Stimulated activated CD4-positive, alpha-beta T cell treated with anti-CD3 and anti-CD28 coated beads, Interleukin-15, amount 100 ng/mL, for 24 hours (primary cell): ENCODE data around the gene HIVEP2.

ENCODE experiments used
- DNase-seq: peaks from one replicate; pipeline ENCODE4 v3.0.0-alpha.2; 2020

Gene HIVEP2

DNA sequence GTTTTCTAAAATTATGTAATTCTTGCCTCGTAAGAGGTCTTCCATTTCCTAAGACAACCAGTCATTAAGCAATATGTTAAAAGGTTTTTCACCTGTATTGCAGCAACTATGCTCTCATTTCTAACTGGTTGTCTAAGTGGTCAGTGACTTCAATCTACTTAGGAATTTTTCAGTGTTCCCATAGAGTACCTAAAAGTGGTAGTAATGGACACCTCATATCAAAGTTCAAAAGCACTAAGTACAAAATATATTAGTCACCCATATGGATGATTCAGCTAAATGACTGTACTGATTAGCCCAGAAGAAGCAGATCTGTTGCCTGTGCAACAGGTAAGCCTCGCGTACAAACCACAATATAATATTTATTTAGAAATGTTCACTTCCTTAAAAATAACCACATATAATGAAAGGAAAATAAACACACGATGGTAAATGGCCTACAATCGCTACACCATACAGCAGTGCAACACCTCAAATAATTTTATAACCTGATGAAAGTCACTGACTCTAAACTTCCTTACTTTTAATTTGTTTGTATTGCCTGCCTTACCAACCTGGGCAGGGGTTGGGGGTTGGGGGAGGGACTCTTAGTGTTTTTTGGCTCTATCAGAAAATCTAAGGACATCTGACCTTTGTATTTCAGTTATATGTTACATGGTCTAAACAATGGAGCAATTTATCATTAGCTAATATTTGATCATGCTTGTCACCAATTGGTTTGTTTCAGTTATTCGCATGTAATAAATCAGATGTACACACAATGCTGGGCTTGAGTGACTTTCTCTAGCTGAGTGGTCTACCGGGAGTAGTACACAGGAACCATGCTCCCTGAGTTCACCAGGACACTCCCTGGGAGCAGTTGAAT is 105.9 kb downstream of the HIVEP2 start:
- DNase-seq = no peak

DNA sequence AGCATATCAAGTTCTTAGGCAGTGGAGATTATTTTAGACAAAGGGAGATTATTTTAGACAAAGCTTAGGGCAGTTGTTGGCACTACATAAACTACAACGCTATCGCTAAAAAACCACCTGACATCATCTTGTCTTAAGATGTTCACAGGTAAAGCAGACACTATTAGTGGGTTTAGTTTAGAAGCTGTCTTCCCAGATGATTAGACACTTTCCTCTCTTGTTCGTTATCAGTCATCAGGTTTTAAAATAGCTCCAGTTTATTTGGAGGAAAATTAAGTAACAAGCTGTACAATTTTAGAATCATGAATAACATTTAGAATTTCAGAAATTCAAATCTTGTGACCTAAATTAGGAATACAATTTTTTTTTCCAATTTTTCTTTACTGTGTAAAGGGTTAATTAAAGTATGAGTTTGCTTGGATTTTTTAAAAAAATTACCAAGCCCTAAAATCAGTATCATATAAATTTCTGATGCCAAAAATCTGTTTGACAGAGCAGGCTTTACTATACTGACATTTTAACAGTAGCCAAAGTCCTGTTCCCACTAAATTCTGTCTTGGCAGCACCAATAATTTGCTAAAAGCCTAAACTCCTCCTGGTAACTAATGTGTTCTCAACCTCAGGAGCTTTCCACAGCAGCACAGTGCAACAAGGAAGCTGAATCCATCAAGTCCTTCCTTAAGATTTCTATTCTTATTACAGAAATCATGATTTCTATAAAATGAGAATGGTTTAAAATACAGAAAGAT is 109.0 kb downstream of the HIVEP2 start:
- DNase-seq = no peak

DNA sequence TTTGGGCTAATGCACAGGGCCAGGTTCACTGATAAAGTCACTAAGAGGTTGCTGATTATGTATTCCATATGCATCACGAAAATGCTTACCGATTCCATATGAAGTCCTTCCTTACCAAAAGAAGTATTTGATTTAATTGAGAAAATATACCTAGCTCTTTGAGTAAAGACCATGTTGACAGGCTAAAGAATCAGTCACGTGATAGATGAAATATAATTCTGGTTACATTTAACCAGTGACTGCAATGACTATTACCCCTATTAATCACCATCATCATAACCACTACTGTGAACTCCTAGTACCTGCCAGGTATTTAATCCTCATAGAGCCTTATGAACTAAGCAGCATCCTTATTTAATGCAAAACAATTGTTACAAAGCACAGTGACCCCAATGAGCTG is 110.1 kb downstream of the HIVEP2 start:
- no peak for DNase-seq

DNA sequence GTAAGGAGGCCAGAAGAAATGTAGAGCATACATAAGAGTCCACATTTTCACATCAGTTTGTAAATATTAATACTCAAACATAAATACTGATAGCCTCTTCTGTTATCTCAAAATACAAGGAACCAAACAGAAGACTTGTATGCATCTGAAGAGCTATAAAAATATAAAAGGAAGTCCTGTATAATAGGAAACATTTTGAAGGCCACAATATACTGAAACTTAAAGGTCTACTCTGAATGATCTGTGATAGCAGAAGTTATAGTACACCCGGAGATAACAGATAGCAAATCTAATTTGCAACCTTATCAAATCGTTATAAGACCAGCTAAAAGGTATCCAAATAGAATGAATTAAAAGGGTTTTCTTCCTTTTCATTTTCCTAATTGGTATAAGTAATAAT is 111.2 kb downstream of the HIVEP2 start:
- no peak for DNase-seq

DNA sequence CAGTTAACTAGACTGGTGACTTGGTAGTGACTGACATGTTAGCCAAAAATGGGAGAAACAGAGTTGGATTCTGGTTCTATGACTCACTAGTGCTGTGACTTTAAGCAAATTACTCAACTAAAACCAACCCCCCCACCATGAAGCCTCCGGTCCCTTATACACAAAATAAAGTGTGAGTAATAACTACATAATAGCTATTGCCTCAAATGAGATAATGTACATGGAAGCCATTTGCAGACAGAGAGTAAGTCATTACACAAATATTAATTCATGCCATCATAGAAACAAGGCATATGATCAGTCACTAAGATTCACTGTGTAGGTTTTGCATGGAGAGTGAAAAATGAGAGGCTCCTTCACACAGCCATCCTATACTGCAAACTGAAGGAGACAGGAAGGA is 111.9 kb downstream of the HIVEP2 start:
- peak; percentile 57 for DNase-seq

DNA sequence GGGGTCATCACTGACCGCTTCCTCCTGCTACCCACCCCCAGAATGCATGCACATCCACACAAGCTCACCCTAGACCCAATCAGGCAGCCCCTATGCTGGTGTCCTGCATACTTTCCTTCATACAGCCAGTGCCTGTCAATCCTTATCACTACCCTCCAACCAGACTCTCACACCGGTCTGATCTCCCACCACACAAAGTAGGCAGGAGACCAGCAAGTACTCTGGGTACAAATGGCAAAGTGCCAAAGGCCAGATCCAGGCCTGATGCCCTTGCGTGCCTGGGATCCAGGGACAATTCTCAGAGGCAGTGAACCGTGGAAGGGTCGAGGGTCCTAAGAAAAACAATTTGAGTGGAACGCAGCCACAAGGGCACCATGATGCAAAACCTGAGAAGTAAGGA is 114.2 kb downstream of the HIVEP2 start:
- DNase-seq = no peak

DNA sequence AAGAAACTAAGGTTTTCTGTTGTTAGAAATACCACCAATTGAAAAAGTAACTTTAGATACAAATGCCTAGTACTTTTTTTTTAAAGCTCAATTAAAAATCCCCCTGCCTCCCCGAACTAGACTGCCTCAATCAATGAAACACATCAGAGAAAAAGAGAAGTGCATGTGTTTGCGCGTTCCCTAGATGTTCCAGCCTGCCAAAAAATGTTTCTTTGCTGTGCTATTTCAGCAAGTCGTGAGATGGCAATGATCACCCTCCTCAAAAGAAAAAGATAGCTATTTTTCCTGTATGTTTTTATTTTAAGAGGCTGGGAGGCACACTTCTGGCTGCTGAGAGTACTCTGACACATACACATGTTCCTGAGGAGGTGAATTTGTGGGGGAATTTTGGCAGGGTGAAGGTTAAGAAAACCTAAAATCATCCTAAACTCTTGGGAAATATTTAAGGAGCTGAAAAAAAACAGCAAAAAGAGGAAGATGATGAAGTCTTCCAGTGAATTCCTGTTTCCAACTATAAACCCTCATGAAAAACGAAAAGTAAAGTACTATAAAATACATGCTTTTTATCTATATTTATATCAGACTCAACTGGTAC is 114.8 kb downstream of the HIVEP2 start:
- DNase-seq = no peak

DNA sequence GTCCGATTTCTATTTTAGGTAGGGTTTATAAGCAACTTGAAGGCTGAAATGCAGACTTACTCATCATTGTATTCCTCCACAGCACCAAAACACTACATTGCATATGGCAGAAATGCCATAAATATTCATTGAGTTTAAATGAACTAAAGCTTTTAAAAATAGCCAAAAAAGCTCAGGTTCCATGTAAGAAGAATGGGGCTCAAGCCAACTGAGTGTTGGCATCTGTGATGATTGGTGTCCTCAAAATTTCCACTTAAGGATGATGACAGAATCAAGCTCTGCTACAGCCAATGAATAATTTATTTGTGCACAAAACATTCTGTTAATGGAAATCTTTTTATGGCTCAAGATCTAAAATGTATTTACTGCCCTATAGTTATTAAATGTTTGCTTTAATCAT is 115.4 kb downstream of the HIVEP2 start:
- DNase-seq = no peak

DNA sequence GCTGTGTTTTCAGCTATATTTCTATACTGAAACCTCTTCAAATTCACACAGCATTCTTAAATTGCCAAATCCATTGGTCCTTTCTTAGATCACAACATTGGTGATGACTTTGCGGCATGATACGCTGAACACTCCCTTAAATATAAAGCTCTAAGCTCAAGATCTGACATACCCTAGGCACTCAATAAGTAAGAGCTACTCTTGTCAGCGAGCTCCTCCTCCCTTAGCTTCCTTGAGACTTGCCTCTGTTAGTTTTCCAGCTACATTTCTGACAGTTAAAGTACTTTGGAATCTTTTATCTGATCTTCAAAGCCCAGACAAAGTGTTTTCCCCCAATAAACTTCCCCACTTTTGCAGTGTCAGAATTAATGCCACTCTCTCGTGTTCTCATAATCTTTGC is 117.0 kb downstream of the HIVEP2 start:
- DNase-seq = no peak

DNA sequence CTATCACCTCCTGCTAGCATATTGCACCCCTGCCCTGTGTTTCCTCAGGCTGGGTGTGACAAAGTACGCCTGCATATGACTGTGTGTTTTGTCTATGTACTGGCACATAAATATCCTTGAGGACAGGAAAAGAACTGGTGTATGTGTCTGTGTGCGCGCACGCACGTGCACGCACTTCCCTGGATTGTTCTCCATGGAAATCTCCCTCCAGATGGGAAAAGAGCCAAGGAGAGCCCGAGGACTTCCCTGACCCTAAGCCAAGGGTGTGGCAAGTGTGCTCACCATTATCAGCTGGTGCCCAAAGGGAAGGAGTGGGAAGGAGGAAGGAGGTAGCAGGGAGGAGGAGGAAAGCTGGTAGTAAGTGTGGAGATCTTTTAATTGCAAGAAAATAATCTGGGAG is 117.6 kb downstream of the HIVEP2 start:
- no peak for DNase-seq

DNA sequence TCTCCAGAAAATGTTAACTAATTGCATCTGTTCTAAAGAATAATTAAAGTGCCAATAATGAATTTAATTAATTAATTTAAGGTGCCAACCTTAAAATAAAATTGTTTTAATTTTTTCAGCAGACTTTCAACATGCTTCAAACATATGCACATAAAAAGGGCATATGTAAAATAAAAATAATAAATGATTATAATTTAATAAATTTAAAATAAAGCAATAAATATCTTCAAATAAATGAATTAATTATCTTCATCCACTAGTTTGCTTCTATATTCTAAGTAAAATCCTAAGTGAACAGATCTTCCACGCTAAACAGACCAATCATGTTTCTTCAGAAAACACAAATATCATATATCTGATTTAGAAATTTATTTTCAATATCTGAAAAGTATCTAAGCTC is 119.2 kb downstream of the HIVEP2 start:
- no peak for DNase-seq

DNA sequence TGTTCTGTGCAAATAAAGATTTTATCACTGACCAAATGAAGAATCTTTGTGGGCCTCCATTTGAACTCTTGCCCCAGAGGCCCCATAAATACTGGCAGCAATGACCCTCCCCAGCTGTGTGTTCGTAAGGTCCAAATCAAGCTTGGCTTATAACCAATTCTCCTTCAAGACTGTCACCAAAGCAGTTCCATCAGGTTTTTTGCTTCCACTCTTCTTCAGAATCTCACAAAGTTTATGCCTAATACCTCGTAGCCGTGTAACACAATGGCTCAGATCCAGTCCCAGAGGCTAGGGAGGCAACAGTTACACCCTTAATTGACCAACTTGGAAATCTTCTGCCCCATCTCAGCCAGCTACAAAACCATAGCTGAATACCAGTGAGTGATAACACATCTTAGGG is 120.5 kb downstream of the HIVEP2 start:
- no peak for DNase-seq

DNA sequence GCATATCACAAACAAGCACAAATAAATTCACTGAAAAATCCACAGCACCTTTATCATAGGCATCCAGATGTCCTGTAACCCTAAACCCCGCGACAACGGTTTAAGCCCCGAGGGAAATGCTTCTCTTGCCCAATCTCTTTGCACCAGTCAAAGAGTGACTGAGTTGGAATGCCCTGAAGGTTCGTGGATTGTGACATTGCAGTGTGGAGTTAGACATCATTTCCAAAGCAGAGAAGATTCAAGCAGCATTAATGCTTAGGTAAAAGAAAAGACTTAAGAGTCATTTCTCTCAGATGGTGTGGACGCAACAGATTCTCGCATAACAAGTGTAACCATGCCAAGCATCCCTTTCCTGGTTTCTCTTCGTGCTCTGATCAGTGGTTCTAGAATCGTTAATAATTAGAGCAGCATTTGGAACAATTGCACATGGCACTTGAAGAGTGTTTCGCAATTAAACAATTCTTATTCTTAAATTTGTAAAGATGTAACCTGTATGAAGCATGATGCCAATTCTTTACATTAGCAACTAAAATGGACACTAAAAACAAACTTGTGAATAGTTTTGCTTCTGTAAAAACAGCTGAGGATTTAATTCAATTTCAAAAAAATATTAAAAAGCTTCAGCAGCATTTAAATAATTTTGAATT is 121.6 kb downstream of the HIVEP2 start:
- no peak for DNase-seq

DNA sequence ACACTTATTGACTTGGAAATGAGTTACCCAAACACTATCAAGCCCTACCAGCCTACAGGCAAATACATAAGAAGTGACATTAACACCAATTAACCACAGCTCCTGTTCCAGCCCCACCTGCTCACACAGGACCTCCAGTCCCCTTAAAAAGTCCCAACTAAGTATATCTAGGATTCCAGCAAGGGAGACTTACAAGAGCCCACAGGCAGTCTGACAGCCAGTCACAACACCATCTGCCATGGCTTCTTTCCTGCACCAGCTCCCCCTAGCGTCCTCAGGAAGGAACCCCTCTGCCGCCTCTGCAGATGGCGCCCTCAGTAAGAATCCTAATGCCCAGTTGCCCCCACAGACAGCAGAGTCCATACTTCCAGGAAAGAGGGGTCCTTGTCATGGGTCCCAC is 122.1 kb downstream of the HIVEP2 start:
- peak; percentile 52 for DNase-seq

DNA sequence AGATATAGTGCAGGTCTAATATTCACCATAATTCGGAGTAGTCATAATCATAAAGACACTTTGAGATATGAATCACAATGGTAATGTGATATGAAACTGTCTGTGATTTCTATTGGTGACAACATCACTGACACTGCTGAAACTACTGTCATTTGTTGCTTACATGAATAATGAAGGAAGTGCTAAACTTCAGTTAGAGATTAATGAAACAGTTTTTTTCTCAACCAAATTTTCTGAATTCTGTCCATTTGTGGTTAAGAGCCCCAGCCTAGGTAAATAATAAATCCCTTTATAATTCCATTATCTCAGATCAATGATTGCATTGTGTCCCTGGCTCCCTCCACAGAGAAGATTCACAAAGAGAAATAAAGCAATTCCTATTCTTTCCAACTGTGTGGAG is 122.6 kb downstream of the HIVEP2 start:
- no peak for DNase-seq

DNA sequence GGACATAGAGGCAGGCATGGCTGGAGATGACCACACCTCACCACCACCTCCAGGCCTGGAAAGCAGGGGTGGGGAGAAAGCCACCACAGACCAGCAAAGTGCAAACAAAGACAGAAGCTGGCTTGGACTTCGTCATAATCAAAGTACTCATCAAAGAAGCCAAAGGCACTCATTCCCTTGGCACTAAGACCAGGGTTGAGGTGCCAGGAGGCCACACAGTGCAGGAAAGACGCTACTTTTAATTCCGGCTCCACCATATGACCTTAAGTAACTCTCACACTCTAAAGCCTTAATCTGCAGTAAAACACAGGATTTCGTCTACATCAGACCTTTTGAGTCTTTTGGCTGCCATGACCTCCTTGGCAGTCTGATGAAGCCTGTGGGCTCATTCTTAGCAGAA is 123.1 kb downstream of the HIVEP2 start:
- no peak for DNase-seq

DNA sequence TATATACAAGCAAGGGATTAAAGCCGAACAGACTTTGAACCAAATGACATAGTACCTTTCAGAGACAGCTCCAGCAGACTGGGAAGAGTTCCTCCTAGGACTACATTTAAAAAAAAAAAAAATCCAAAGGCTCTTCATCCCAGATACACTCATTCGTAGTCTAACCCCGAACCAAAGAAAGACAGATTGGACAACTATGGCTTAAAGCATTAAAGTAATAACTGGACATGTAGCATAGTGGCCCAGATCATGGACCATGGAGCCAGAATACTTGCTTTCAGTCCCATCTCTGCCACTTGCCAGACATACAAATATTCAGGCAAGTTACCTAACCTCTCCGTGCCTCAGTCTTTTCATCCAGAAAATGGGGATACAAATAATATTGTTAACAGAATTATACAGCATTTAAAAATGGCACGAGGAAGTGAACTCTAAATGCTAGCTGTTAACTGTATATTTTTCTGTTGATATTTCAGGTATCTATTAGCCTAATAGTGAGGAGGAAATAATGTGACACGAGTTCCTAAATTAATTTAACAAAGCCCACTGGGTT is 123.7 kb downstream of the HIVEP2 start:
- no peak for DNase-seq

DNA sequence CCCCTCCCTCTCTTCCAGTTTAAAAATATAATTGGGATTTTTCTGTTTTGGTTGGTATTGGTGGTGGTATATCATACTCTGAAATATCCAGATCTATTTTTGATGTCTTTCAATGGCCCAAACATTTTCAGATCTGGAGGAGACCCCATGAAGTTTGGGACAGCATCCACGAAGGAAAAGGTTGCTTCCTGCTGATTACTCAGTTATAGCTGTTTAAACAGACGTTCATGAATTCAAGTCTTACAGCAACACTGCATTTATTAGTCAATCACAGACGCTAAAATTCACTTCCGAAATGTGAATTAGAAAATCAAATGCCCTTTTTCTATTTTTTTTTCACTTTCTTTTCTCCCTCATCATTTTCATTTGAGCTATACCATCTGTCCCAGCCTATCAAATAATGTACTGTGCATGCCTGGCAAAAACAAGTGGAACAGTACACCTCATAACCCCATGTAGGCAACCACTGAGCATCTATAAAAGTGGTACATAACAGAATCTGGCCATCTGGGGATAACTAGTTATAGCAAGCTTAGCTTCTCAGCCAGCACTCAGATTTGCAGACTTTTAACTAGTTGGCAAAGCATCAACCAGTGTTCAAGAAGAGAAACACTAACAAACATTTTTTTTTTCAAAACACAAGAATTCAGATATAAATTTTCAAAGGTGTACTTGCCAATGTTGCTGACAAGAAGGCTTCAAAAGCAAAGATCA is 124.5 kb downstream of the HIVEP2 start:
- DNase-seq = no peak

DNA sequence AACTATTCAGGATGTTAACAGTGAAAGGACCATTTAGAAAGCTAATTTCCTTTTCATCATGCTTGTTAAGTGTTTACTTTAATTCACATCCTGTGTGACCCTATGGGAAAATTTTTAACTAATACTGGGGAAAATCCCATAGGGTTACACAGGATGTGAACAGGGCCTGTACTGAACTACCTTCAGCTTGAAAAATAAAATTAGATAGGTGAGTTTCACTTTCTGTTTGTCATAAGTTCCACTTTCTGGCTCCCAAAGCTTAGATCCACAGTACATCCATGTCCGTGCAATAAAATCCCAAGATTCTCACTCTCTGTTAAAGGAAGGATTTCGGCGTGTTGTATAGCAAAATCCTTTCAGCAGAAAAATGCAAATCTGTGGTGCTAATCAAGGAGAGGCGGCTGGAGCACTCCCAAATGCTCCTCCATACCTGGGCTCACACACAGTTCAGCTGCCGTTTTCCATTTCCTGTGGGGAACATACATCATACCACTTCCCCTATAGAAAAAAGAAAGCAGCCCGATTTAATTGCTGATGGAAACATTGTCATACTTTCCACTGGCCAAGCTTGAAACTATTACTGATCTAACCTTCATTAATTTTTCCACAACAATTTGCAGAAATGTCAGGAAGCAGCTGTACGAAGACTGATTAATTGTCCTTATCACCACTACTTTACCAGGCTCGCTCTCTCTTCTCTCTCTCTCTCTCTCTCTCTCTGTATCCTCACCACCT is 125.2 kb downstream of the HIVEP2 start:
- peak; percentile 66 for DNase-seq

DNA sequence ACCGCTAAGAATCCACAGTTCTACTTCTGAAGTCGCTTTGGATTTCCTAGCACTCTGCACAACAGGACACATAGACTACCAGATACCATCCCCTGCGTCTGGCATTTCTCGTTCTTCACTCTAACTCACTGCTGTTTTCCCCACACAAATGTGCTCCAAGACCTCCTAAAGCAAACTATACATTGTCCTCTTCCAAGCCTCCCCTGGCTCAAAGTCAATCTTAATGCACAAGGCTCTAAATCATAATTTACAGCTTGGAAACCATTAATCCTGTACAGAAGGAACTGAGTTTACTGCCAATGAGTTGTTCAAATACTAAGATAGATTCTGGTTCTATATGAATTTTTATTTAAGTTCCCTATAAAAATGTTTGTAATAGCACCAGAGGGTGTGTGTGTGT is 128.5 kb downstream of the HIVEP2 start:
- no peak for DNase-seq

DNA sequence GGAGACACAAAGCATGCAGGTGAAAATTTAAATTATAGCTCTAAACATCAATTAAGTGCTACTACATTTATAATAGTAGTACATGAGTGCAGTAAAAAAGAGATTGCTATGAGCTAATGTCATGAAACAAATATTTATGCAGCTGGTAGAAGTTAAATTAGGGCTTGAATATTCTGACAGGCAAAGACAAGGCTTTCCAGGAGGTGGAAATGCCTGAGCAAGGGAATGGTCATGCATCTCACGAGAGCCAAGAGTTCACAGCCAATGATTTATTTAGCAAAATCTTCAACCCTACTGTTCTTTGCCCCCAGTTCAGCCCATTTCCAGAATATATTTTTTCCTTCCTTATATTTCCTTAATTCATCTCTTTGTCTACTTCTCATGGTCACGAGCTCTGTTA is 128.9 kb downstream of the HIVEP2 start:
- no peak for DNase-seq

DNA sequence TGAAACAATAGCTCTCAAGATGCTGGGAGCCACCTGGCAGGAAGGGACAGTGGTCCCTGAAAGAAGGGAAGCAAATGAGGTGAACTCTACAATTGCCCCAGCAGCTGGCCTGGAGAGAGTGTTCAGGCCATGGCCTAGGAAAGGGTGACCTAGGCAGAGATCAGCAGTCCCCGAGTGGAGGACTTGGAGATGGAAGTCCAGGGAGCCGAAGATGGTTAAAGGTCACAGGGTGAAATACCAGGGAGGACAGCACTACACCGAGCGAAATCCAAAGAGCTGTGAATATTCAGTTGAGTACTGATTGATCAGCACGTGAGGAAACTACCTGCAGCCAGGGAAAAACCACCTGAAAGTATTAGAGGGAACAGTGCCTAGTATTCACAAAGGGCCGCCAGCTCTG is 133.1 kb downstream of the HIVEP2 start:
- no peak for DNase-seq
